Stimulated activated CD4-positive, alpha-beta T cell treated with anti-CD3 and anti-CD28 coated beads, Interleukin-12 subunit alpha, Interleukin-12 subunit beta, amount 100 ng/mL, for 48 hours (primary cell): Measurements from ENCODE around the gene TMCO1.
"Not testable (repeated sequence)": the region's sequence is repeated elsewhere in the genome, so short reads cannot be mapped to it uniquely, and the experiment has no call there.

Source experiments
- DNase-seq, 3 donors: peaks; one replicate each; pipeline ENCODE4 v3.0.0-alpha.2; 2020; ENCODE audit warnings: low read depth in 2 of 3, low spot score in 1 of 3

The TMCO1 gene

DNA sequence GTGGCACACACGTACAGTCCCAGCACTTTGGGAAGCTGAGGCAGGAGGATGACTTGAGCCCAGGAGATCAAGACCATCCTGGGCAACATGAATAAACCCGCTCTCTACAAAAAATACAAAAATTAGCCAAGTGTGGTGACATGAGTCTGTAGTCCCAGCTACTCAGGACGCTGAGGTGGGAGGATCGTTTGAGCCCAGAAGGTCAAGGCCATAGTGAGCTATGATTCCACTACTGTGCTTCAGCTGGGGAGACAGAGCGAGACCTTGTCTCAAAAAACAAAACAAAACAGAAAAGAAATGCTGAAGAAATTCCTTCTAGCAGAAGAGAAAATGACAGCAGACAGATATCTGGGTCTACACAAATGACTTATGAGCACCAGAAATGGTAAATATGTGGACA, 80.6 kb downstream of the TMCO1 start:
- DNase-seq, result no peak

- DNase-seq, result no peak
Observed at GRCh38 chr1:165686971-165687433, 81.7 kb downstream of the TMCO1 start.

GRCh38 chr1:165686121-165686970, 82.3 kb downstream of the TMCO1 start:
- DNase-seq, result no peak

GRCh38 chr1:165683848-165684485, 84.7 kb downstream of the TMCO1 start:
- no peak for DNase-seq

- DNase-seq, result not testable (repeated sequence)
Observed at GRCh38 chr1:165680773-165681172, 87.9 kb downstream of the TMCO1 start.

- no peak for DNase-seq
Observed at GRCh38 chr1:165680303-165680702, 88.4 kb downstream of the TMCO1 start.

DNA sequence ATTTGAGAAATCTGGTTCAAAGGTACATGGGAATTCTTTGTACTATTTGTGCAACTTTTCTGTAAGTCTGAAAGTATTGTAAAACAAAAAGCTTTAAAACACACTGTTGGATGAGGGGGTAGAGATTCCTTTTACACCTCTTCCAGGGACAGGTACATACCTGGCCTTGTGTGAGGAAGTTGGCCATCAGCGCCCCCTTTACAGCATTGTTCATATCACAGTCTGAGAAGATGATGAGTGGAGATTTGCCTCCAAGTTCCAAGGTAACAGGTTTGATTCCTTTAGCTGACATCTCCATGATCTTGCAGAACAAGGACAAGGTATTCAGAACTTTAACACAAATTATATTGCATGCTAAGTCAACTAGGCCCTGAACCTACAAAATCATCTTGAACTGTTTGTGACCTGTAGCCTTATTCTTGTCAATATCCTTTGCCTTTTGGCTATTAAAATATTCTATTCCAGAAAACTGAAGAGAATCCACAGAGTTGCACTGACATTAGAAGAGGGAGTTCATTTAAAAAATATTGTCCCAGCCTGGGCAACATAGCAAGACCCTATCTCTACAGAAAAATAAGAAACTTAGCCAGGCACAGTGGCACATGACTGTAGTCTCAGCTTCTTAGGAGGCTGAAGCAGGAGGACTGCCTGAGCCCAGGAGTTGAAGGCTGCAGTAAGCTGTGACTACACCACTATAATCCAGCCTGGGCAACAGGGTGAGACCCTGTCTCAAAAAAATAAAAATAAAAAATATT, 89.2 kb downstream of the TMCO1 start:
- DNase-seq, result no peak

DNA sequence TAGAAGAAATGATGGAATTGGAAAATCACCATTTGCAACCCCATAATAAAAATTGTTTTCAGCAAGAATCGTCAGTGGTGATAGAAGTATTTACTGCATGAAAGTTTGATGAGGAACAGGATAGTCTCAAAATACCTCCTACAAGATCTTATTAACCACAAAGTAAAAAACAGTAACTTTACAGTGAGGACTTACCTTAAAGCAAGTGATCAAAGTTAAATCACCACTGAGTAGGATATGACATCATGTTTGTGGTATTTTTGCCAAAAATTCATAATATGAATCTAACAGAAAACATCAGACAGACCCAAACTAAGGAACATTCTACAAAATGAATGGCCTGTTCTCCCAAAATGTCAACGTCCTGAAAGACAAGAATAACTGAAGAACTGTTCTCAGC, 90.2 kb downstream of the TMCO1 start:
- DNase-seq, result no peak
